ENCODE measurements around the gene SEC24D. TPM values are rescaled to one million over a fixed set of nuclear protein-coding genes. Genes with fewer than 3 reads are reported as not detected.

Gene SEC24D
- total RNA-seq, 6 donors from 2014 or later = 33.5 to 86.7 (median 50.3) TPM

GRCh38 chr4:118765399-118765798, 70.5 kb downstream of the SEC24D start:
- Histone ChIP-seq H3K9me3 (no peaks in the 10 kb centered on the region), H3K4me1 (peaks cover 6 to 12% (median 8%) of the 10 kb centered on the region in 4 donors), H3K27ac (peak overlapping the region in 1 of 4 donors; percentile 13), H3K27me3 (no peaks in the 10 kb centered on the region), H3K4me3 (no peak overlapping the region), H3K36me3 (peaks cover 6 to 65% (median 22%) of the 10 kb centered on the region in 4 donors)
- 13 to 33% methylated on average over 1 of the region's 1 CpG for WGBS, 2 donors
- DNase-seq = no peak
- TF ChIP-seq CTCF (IDR thresholded peaks at IDR 0.05) = no peak
- TF ChIP-seq POLR2AphosphoS5 (IDR thresholded peaks at IDR 0.05) = no peak
- peak; percentile 66 to 88 for ATAC-seq (ENCODE audit: low FRiP score in 2 of 2)

- Histone ChIP-seq H3K4me1 (peaks cover 6 to 12% (median 8%) of the 10 kb centered on the region in 4 donors), H3K27me3 (no peaks in the 10 kb centered on the region), H3K36me3 (peaks cover 6 to 58% (median 23%) of the 10 kb centered on the region in 4 donors), H3K4me3 (no peak overlapping the region), H3K9me3 (no peaks in the 10 kb centered on the region), H3K27ac (no peak overlapping the region)
- TF ChIP-seq POLR2AphosphoS5 (IDR thresholded peaks at IDR 0.05) (no peak), CTCF (IDR thresholded peaks at IDR 0.05) (no peak), EP300 (IDR thresholded peaks at IDR 0.05) (no peak)
- WGBS, 2 donors = 77 to 87% methylated on average over 3 of the region's 3 CpGs
- no peak for ATAC-seq (ENCODE audit: low FRiP score in 2 of 2)
- no peak for DNase-seq
Observed at GRCh38 chr4:118762730-118763477, 73.0 kb downstream of the SEC24D start.

GRCh38 chr4:118762155-118762554, 73.8 kb downstream of the SEC24D start:
- 89 to 95% methylated on average over 5 of the region's 5 CpGs for WGBS, 2 donors
- Histone ChIP-seq H3K36me3 (peaks cover 6 to 56% (median 18%) of the 10 kb centered on the region in 4 donors), H3K27ac (no peak overlapping the region), H3K4me1 (peaks cover 6 to 12% (median 8%) of the 10 kb centered on the region in 4 donors), H3K9me3 (no peaks in the 10 kb centered on the region), H3K4me3 (no peak overlapping the region), H3K27me3 (no peaks in the 10 kb centered on the region)
- TF ChIP-seq POLR2A (IDR thresholded peaks at IDR 0.05) (no peak), EP300 (IDR thresholded peaks at IDR 0.05) (no peak), POLR2AphosphoS5 (IDR thresholded peaks at IDR 0.05) (no peak), CTCF (IDR thresholded peaks at IDR 0.05) (no peak)
- ATAC-seq (ENCODE audit: low FRiP score in 2 of 2) (no peak), DNase-seq (no peak)

GRCh38 chr4:118761397-118762016, 74.4 kb downstream of the SEC24D start:
- Histone ChIP-seq H3K27me3 (no peaks in the 10 kb centered on the region), H3K9me3 (no peaks in the 10 kb centered on the region), H3K27ac (no peak overlapping the region), H3K4me3 (no peak overlapping the region), H3K36me3 (peaks cover 4 to 56% (median 15%) of the 10 kb centered on the region in 4 donors), H3K4me1 (peaks cover 6 to 12% (median 8%) of the 10 kb centered on the region in 4 donors)
- DNase-seq = no peak
- no peak for TF ChIP-seq EP300 (IDR thresholded peaks at IDR 0.05)
- TF ChIP-seq POLR2AphosphoS5 (IDR thresholded peaks at IDR 0.05) = no peak
- no peak for TF ChIP-seq POLR2A (IDR thresholded peaks at IDR 0.05)
- TF ChIP-seq CTCF (IDR thresholded peaks at IDR 0.05) = no peak
- ATAC-seq (ENCODE audit: low FRiP score in 2 of 2) = no peak
- WGBS, 2 donors = 81 to 82% methylated on average over 2 of the region's 2 CpGs
